ES-I3 (cell line): ENCODE measurements around the gene CEP55.
"Not testable (repeated sequence)": the region's sequence is repeated elsewhere in the genome, so short reads cannot be mapped to it uniquely, and the experiment has no call there.

Source experiments
- H3K36me3 ChIP-seq: 2 replicates; pipeline ENCODE4 v1.6.1; 2013; ENCODE audit warnings: mild to moderate bottlenecking, low read length, control low read depth, moderate library complexity; ENCODE audit not compliant: insufficient read depth
- H3K4me1 ChIP-seq: 2 replicates; pipeline ENCODE4 v1.6.1; 2013; ENCODE audit warnings: mild to moderate bottlenecking, control low read depth, low read length; ENCODE audit not compliant: insufficient read depth
- H3K9ac ChIP-seq: 2 replicates; pipeline ENCODE4 v1.6.1; 2013; ENCODE audit warnings: low read depth, mild to moderate bottlenecking, low read length, moderate library complexity
- H3K9me3 ChIP-seq: 2 replicates; pipeline ENCODE4 v1.6.1; 2013; ENCODE audit warnings: mild to moderate bottlenecking, low read length, moderate library complexity; ENCODE audit not compliant: control insufficient read depth, insufficient read depth

CEP55 gene

DNA sequence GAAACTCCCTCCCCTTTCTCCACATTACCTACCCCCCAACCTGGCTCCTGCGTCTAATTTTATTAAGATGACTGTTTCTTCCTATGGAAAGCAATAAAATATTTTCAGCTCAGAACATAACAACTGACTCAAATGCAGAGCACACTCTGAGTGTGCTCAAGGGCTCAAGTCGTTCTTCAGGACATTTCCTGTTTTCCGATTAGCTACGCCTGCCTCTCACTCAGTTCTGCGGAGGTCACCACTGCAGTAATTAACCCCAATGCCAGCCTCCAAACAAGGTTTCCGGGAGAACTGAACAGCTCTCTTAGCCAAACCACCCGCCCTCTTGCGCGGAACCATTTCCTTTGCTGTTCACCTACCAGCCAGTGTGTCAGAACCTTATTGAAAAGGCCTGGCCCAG, 33.5 kb upstream of the CEP55 start:
- no peaks in the 10 kb centered on the region for H3K36me3 ChIP-seq
- H3K9ac ChIP-seq, result no peak overlapping the region
- H3K4me1 ChIP-seq, result peaks cover 24% of the 10 kb centered on the region
- H3K9me3 ChIP-seq, result no peaks in the 10 kb centered on the region

GRCh38 chr10:93463723-93464476, 32.5 kb upstream of the CEP55 start:
- H3K4me1 ChIP-seq, result peaks cover 27% of the 10 kb centered on the region
- H3K36me3 ChIP-seq, result no peaks in the 10 kb centered on the region
- H3K9ac ChIP-seq, result no peak overlapping the region
- H3K9me3 ChIP-seq, result no peaks in the 10 kb centered on the region

- Histone ChIP-seq H3K36me3 (no peaks in the 10 kb centered on the region), H3K9ac (no peak overlapping the region)
These were observed 31.5 kb upstream of the CEP55 start for GRCh38 chr10:93464776-93465388.

DNA sequence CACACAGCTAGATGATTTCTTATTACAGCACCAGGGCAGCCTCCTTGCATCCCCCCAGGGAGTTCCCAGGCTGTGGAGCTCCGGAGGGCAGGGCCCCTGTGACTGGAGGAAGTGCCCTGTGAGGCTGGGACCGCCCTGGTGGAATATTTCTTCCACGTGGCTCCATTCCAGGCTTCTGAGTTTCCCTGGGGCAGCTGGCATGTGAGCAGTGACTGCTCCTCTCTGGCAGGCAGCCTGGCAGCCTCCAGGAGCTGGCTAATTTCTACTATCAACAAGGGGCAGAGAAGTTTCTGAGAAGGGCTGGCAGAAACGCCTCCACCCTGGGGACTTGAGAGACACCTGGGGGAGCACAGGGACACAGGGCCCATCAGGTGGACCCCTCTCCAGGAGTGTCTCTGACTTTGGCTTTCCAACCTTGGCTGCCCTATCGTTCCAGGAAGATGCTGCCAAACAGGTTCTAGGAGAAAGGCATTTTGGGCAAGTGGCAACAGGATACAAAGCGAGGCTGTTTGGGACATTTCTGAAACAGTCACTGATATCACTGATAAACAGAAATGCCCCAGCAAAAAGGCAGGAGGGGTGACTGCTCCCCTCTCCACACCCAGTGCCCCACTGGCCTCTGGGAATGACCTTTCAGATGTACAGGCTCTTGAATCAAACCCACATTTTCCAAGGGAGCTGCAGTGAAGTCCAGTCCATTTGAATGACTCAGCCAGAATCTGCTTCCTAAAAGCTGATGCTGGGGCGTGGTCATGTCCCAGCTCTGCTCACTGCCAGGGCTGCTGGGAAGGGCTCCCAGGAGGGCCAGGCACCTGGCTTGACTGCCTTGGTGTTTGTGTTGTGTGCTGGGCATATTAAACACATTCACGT, 30.4 kb upstream of the CEP55 start:
- Histone ChIP-seq H3K9ac (no peak overlapping the region), H3K36me3 (no peaks in the 10 kb centered on the region), H3K9me3 (peaks cover 4% of the 10 kb centered on the region), H3K4me1 (peaks cover 15% of the 10 kb centered on the region; the same call in 1 of the 2 replicates)

More at GRCh38 chr10:93464776-93465388, 31.5 kb upstream of the CEP55 start:
- Histone ChIP-seq H3K4me1 (peaks cover 18% of the 10 kb centered on the region; the same call in 1 of the 2 replicates), H3K9me3 (no peaks in the 10 kb centered on the region)

GRCh38 chr10:93467635-93468034, 28.8 kb upstream of the CEP55 start:
- peaks cover 17% of the 10 kb centered on the region for H3K4me1 ChIP-seq
- H3K9ac ChIP-seq, H3K36me3 ChIP-seq, H3K9me3 ChIP-seq: not testable (repeated sequence)

DNA sequence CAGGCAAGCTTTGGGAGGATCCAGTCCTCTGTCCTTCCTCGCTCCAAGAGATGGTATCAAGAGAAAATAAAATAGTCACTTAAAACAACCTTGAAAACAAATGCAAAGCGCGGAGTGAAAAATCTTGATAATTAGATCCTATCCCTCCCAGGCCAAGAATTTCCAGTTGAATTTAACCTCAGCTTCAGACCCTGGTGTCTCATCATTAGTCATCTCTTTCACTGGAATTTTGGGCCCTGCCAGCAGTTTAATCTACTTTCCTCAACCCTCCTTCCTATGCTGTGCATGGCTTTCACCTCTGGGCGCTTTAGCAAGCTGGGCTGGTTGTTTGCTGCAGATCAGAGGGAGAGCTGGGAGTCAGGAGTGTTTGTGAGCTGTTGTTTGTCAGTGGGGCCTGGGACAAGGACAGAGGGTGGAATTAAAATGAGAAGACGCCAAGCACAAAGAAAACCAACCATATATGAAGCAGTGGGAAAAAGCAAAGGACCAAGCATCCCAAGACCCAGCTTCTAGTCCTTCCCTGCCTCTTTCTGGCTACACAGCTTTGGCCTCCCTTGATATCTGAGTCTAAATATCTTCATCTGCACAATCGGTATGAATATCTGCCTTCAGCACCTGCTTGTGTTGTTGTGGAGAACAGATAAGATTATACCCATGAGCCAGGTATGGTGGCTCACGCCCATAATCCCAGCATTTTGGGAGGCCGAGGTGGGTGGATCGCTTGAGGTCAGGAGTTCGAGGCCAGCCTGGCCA, 27.8 kb upstream of the CEP55 start:
- no peak overlapping the region for H3K9ac ChIP-seq
- H3K9me3 ChIP-seq, result peaks cover 4% of the 10 kb centered on the region
- H3K4me1 ChIP-seq, result peaks cover 19% of the 10 kb centered on the region
- H3K36me3 ChIP-seq, result no peaks in the 10 kb centered on the region

DNA sequence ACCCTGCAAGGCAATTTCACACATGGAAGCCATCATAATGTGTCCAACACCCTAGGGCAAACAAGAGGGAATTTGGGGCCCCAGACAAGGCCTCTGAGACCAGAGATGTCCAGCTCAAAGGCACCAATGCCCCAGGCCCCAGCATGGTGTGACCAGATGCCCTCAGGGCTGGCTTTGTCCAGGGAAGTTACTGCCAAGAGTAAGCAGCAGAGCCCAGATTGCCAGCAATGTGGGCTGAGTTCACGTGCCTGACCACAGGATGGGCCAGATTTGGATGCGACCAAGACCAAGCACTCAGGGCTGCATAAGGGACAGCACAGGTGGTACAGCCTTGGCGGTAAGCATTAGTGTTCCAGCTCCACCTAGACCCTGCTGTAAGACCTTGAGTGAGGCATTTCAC, 27.0 kb upstream of the CEP55 start:
- H3K9ac ChIP-seq, result no peak overlapping the region
- H3K4me1 ChIP-seq, result peaks cover 27% of the 10 kb centered on the region
- H3K36me3 ChIP-seq, result no peaks in the 10 kb centered on the region
- peaks cover 4% of the 10 kb centered on the region for H3K9me3 ChIP-seq

DNA sequence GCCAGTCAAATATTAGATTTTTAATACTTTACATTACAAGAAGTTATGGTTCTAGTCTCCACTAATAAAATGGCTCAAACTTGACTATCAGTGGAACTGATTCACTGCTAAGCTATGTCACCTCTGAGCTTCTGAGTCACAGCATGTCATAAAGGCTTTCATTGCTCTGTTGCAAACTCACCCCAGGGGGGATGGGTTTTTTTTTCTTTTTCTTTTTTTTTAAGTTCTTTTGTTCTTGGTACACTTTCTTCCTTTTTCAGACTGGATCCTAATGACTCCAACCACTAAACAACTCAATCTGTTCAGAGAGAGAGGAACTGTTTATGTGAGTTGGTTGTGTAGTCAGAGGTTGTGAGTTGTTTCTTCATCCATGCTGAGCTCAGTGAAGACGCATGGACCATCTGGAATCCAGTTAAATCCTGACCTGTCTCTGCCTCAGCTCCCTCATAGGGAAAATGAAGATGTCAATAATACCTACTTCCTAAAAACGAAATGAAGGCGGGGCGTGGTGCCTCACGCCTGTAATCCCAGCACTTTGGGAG, 25.2 kb upstream of the CEP55 start:
- peaks cover 31% of the 10 kb centered on the region for H3K4me1 ChIP-seq
- H3K9me3 ChIP-seq, result peaks cover 4% of the 10 kb centered on the region
- no peak overlapping the region; the same call in 1 of the 2 replicates for H3K9ac ChIP-seq
- H3K36me3 ChIP-seq, result no peaks in the 10 kb centered on the region

DNA sequence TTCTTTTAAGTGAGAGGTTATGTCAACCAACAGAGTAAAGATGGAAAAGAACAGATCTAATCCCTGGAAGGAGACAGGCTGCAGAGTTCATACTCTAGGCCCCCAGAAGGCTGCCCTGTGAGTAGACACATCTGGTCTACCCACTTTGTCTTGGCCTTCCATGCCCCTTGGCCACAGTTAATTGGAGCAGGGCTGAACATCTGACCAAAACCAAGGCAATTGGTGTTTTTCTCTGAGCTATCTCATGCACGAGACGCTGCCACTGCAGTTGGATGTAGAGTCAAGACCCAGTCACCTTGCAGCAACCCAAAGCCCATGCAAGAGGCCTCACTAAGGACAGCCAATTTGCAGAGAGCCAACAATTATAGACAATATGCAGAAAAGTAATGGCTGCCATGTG, 23.3 kb upstream of the CEP55 start:
- Histone ChIP-seq H3K9ac (no peak overlapping the region), H3K9me3 (peaks cover 4% of the 10 kb centered on the region), H3K4me1 (peaks cover 29% of the 10 kb centered on the region), H3K36me3 (no peaks in the 10 kb centered on the region)

DNA sequence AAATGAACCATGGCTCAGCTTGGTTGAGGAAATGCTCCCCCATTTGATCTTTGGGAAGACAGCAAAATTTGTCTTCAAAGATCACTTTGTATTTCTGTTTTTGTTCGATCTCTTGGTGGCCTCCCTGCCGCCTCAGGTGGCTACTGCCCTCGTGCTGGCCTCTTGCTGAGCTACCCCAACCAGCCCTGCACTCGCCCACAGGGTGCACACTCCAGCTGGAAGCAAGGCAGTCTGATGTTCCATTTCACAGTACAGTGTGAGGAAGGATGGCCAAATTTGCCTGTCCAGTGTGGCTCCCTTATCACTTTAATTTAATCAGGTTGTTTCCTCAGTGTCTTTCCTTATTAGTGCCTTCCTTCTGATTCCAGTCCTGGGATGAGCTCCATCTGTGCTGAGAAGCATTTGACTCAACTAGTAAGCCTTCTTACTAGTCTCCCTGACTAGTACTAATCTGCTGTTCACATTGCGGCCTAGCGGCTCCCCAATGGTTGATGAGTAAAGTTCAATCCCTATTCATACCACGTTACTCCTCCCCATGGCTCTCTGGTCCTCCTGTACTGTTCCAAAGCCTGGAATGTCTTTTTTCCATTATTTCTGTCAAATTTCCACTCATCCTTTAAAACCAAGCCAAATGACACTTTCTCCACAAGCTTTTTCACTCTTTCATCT, 22.5 kb upstream of the CEP55 start:
- Histone ChIP-seq H3K9me3 (peaks cover 4% of the 10 kb centered on the region), H3K9ac (no peak overlapping the region), H3K4me1 (peaks cover 26% of the 10 kb centered on the region), H3K36me3 (no peaks in the 10 kb centered on the region)

- no peak overlapping the region for H3K9ac ChIP-seq
- no peaks in the 10 kb centered on the region for H3K36me3 ChIP-seq
- H3K9me3 ChIP-seq, result peaks cover 4% of the 10 kb centered on the region
- H3K4me1 ChIP-seq, result peaks cover 32% of the 10 kb centered on the region
These were observed 21.2 kb upstream of the CEP55 start for GRCh38 chr10:93475227-93475626.

- no peak overlapping the region for H3K9ac ChIP-seq
- no peaks in the 10 kb centered on the region for H3K36me3 ChIP-seq
- H3K4me1 ChIP-seq, result peaks cover 32% of the 10 kb centered on the region
- no peaks in the 10 kb centered on the region for H3K9me3 ChIP-seq
These were observed 20.5 kb upstream of the CEP55 start for GRCh38 chr10:93475871-93476270.

DNA sequence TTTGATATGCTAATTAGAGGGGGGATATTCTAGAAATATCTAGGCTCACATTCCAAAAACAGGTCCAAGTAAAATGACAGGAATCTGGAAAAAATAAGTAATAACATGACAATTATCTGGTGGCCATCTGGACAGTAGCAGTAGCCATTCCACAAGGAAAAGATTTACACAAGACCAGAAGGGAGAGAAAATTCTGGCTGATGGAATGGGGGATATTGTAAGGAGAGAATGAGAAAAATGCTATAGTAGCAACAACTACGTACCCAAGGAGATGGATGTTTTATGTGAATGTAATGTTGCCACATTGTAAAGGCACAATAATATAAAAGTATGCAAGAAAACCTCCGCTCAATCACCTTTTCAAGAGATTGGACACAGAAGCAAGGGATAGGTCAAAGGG, 19.7 kb upstream of the CEP55 start:
- H3K36me3 ChIP-seq, result no peaks in the 10 kb centered on the region
- no peaks in the 10 kb centered on the region for H3K9me3 ChIP-seq
- H3K4me1 ChIP-seq, result peaks cover 25% of the 10 kb centered on the region
- no peak overlapping the region for H3K9ac ChIP-seq
